Measurements from ENCODE around the gene NUP98. TPM values are rescaled to one million over a fixed set of nuclear protein-coding genes. Genes with fewer than 3 reads are reported as not detected.

Gene NUP98
- total RNA-seq, 2 donors from 2014 or later = 135 to 216 TPM

DNA sequence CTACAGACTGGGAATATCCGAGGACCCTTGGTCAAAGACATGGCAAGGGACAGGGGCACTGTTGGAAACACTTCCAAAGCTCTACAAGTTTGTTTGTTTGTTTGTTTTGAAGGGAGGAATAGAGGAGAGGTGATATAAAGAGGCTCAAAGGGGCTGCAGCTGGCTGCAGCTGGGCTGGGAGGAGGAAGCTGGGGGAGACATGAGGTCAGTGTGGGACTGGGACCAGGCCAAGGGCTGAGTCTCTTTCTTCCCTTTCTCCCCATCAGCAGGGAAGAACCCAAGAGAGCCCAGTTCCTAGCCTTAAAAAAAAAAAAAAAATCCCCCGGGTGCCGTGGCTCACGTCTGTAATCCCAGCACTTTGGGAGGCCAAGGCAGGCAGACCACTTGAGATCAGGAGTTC lies 38.4 kb upstream of the NUP98 start:
- H3K4me3 ChIP-seq = no peak overlapping the region
- H3K4me1 ChIP-seq (ENCODE audit: control insufficient read depth in 1 of 2, low read depth in 2 of 2) = peaks cover 29 to 56% of the 10 kb centered on the region in 2 donors
- no peaks in the 10 kb centered on the region for H3K27me3 ChIP-seq (replicated peaks; ENCODE audit: insufficient read depth)
- ATAC-seq (ENCODE audit: insufficient number of reproducible peaks, low FRiP score, low read depth) = no peak
- no peaks in the 10 kb centered on the region for H3K9me3 ChIP-seq
- no peak overlapping the region for H3K27ac ChIP-seq
- TF ChIP-seq, protein P1, sequence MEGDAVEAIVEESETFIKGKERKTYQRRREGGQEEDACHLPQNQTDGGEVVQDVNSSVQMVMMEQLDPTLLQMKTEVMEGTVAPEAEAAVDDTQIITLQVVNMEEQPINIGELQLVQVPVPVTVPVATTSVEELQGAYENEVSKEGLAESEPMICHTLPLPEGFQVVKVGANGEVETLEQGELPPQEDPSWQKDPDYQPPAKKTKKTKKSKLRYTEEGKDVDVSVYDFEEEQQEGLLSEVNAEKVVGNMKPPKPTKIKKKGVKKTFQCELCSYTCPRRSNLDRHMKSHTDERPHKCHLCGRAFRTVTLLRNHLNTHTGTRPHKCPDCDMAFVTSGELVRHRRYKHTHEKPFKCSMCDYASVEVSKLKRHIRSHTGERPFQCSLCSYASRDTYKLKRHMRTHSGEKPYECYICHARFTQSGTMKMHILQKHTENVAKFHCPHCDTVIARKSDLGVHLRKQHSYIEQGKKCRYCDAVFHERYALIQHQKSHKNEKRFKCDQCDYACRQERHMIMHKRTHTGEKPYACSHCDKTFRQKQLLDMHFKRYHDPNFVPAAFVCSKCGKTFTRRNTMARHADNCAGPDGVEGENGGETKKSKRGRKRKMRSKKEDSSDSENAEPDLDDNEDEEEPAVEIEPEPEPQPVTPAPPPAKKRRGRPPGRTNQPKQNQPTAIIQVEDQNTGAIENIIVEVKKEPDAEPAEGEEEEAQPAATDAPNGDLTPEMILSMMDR (IDR thresholded peaks at IDR 0.05) = no peak
- no peak for DNase-seq (ENCODE audit: low spot score)
- no peaks in the 10 kb centered on the region for H3K36me3 ChIP-seq

DNA sequence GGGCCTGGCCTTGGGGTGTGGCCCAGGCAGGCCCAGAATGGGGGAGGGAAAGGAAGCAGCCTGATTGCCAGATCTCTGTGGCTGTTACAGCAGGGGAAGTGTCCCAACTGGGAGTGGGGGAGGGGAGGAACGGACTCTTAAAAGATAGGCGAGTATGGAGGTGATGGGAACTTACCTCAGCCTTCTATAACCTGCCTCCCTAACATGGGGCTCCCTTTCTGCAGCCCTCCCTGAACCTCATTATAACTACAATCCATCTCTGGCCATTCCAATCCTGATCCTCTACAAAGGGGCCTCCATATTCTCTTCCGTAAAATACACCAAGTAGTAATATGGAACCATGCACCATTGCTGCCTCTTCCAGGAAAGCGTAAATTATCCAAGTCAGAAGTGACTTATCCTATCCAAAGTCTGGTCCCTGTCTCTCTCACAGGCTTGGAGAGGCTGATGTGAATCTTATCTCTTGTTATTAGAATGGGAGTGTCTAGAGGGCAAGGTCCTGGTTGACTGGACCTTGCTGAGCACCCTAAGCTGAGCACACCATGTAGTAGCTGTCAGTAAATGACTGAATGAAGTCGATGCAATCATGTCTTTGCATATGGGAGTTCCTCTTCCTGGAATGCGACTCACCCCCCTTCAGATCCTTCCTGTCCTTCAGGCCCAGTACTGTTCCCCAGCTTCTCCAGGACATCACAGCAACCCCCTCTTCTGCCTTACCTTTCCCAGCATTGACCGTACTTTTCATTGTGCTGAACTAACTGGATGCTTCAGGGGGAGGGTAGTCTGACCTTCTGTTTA lies 37.5 kb upstream of the NUP98 start:
- H3K27me3 ChIP-seq (replicated peaks; ENCODE audit: insufficient read depth) = no peaks in the 10 kb centered on the region
- peaks cover 6% of the 10 kb centered on the region for H3K36me3 ChIP-seq
- TF ChIP-seq, protein P1 (IDR thresholded peaks at IDR 0.05) = no peak
- no peak overlapping the region for H3K27ac ChIP-seq
- H3K4me1 ChIP-seq (ENCODE audit: control insufficient read depth in 1 of 2, low read depth in 2 of 2) = peaks cover 29 to 53% of the 10 kb centered on the region in 2 donors
- no peaks in the 10 kb centered on the region for H3K9me3 ChIP-seq
- H3K4me3 ChIP-seq = peak overlapping the region; percentile 11
- no peak for ATAC-seq (ENCODE audit: insufficient number of reproducible peaks, low FRiP score, low read depth)
- DNase-seq (ENCODE audit: low spot score) = no peak

DNA sequence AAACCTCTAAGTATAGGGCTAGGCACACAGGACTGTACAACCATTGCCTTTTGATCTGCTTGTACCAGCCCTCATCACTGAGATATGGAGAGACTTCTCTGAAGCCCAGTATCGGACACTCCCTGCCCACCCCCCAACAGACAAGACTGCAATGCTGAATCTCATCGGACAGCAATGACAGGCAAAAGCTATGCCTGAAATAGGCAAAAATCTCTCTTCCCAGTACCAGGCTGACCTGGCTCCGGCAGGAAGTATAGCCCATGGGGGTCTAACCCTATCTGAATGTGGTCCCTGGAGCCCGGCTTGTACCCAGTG lies 37.0 kb upstream of the NUP98 start:
- Histone ChIP-seq H3K4me3 (no peak overlapping the region), H3K36me3 (peaks cover 6% of the 10 kb centered on the region), H3K4me1 (ENCODE audit: control insufficient read depth in 1 of 2, low read depth in 2 of 2) (peaks cover 29 to 47% of the 10 kb centered on the region in 2 donors), H3K9me3 (no peaks in the 10 kb centered on the region), H3K27me3 (replicated peaks; ENCODE audit: insufficient read depth) (no peaks in the 10 kb centered on the region), H3K27ac (no peak overlapping the region)
- DNase-seq (ENCODE audit: low spot score) = no peak
- no peak for ATAC-seq (ENCODE audit: insufficient number of reproducible peaks, low FRiP score, low read depth)
- TF ChIP-seq, protein P1 (IDR thresholded peaks at IDR 0.05) = no peak

DNA sequence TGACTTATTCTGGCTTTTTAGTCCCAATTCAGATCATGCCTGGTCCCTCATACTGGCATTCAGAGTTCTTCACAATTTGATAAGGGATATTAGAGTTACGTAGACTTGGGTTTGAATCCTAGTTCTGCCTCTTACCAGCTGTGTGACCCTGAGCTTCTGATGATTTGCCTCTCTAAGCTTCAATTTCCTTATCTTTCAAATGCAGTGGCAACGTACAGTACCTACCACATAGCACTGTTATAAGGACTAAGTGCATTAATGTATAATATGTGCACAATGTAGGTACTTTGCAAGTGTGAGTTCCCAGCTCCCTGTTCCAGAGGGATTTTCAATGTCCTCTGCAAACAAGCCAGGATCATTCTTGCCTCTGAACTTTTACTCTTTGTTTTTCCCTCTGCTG lies 36.1 kb upstream of the NUP98 start:
- H3K4me1 ChIP-seq (ENCODE audit: control insufficient read depth in 1 of 2, low read depth in 2 of 2) = peaks cover 29 to 39% of the 10 kb centered on the region in 2 donors
- ATAC-seq (ENCODE audit: insufficient number of reproducible peaks, low FRiP score, low read depth) (no peak), DNase-seq (ENCODE audit: low spot score) (no peak)

DNA sequence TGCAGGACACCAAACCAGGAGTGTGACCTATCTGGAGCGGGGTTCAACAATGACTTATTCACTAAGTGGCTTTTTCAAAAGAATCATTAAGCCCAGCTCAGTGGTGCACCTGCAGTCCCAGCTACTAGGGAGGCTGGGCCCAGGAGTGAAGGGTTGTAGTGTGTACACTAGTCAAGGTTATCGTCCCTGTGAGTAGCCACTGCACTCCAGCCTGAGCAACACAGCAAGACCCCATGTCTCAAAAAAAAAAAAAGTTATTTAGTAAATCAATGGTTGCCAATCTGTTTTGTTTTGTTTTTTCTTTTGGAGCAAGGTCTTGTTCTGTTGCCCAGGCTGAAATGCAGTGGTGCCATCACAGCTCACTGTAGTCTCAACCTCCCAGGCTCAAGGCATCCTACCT lies 35.5 kb upstream of the NUP98 start:
- Histone ChIP-seq H3K27me3 (replicated peaks; ENCODE audit: insufficient read depth) (no peaks in the 10 kb centered on the region), H3K9me3 (no peaks in the 10 kb centered on the region), H3K36me3 (peaks cover 11% of the 10 kb centered on the region), H3K4me3 (no peak overlapping the region), H3K4me1 (ENCODE audit: control insufficient read depth in 1 of 2, low read depth in 2 of 2) (peaks cover 29 to 35% of the 10 kb centered on the region in 2 donors), H3K27ac (no peak overlapping the region)
- TF ChIP-seq, protein P1 (IDR thresholded peaks at IDR 0.05) = no peak
- no peak for DNase-seq (ENCODE audit: low spot score)
- no peak for ATAC-seq (ENCODE audit: insufficient number of reproducible peaks, low FRiP score, low read depth)

More for the DNA sequence above, 36.1 kb upstream of the NUP98 start:
- H3K27me3 ChIP-seq (replicated peaks; ENCODE audit: insufficient read depth) = no peaks in the 10 kb centered on the region
- H3K4me3 ChIP-seq = no peak overlapping the region
- no peak overlapping the region for H3K27ac ChIP-seq
- H3K9me3 ChIP-seq = no peaks in the 10 kb centered on the region
- peaks cover 6% of the 10 kb centered on the region for H3K36me3 ChIP-seq
- TF ChIP-seq, protein P1 (IDR thresholded peaks at IDR 0.05) = no peak
